ENCODE measurements around the gene SLIT2. TPM values are rescaled to one million over a fixed set of nuclear protein-coding genes. Genes with fewer than 3 reads are reported as not detected.

The SLIT2 gene, protein sequence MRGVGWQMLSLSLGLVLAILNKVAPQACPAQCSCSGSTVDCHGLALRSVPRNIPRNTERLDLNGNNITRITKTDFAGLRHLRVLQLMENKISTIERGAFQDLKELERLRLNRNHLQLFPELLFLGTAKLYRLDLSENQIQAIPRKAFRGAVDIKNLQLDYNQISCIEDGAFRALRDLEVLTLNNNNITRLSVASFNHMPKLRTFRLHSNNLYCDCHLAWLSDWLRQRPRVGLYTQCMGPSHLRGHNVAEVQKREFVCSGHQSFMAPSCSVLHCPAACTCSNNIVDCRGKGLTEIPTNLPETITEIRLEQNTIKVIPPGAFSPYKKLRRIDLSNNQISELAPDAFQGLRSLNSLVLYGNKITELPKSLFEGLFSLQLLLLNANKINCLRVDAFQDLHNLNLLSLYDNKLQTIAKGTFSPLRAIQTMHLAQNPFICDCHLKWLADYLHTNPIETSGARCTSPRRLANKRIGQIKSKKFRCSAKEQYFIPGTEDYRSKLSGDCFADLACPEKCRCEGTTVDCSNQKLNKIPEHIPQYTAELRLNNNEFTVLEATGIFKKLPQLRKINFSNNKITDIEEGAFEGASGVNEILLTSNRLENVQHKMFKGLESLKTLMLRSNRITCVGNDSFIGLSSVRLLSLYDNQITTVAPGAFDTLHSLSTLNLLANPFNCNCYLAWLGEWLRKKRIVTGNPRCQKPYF (N-terminal part only)
- total RNA-seq = not detected
- not detected for total RNA-seq (2013)

DNA sequence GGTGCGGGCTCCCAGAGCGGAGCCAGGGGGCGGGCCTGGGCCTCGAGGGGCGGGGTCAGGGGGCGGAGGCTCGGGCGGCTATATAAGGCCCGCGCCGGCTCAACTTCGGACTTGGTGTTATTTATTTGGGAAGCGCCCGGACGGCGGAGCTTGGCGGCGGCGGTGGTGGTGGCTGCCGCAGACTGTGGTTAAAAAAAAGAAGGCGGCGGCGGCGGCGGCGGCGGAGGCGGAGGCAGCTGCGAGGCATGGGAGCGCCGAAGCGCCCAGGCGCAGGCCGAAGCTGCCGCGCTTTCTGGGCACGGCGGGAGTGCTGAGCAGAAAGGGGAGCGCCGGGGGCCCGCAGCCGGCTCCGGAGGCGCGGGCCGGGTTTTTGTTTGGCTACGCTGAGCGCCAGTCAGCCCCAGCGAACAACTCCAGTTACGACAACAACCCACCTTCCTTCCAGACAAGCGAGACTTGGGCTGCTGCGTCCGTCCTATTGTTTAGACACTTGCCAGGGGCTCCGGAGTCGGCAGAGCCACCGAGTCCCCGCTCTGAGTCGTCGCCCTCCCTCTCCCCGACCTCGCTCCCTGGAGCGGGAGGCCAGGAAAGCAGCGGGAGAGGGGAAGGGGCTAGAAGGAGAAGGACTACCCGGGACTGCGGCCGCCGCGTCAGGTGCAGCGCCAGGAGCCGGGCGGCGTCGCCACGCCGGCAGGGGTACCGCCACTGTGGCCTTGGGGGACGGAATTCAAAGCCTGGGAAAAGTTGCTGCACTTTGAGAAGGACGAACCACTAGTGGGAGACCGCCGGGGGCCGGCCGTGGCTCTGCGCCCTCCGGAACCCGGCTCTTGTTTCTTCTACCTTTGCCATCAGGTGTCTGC, at the start of gene SLIT2:
TSS of gene SLIT2 (plus strand) at position 110 of the 860 bp plus-strand sequence. CDS start 1,911 bp downstream, outside the sequence.
- Histone ChIP-seq H3K9me3 (ENCODE audit: control insufficient read depth, insufficient read depth, low read length) (no peaks in the 10 kb centered on the region), H3K36me3 (ENCODE audit: control insufficient read depth, insufficient read depth, low read length) (no peaks in the 10 kb centered on the region), H3K27me3 (ENCODE audit: control insufficient read depth, insufficient read depth, low read length) (peaks cover 28% of the 10 kb centered on the region), H3K27ac (ENCODE audit: low read length) (no peak within 1 kb of the TSS), H3K4me1 (ENCODE audit: control insufficient read depth, insufficient read depth, low read length) (peaks cover 8% of the 10 kb centered on the region), H3K4me3 (ENCODE audit: low read length) (no peak within 1 kb of the TSS)
- H3K36me3 Mint-ChIP-seq = peaks cover 8% of the 10 kb centered on the region
- H3K9me3 Mint-ChIP-seq = peaks cover 2 to 6% of the 10 kb centered on the region in 2 donors
- intact Hi-C loops (cut with micrococcal nuclease) = no loop called here
- no peak within 1 kb of the TSS for H3K4me3 Mint-ChIP-seq
- WGBS (ENCODE audit: insufficient coverage) = 2% methylated on average over 76 of the region's 85 CpGs
- peaks cover 20 to 37% of the 10 kb centered on the region in 2 donors for H3K27me3 Mint-ChIP-seq (ENCODE audit: low read depth in 2 of 2)
- H3K27ac Mint-ChIP-seq = no peak within 1 kb of the TSS
- TF ChIP-seq CTCF (IDR thresholded peaks at IDR 0.05) = no peak
- H3K4me1 Mint-ChIP-seq = no peaks in the 10 kb centered on the region
- ATAC-seq = no peak
- no peak for DNase-seq

DNA sequence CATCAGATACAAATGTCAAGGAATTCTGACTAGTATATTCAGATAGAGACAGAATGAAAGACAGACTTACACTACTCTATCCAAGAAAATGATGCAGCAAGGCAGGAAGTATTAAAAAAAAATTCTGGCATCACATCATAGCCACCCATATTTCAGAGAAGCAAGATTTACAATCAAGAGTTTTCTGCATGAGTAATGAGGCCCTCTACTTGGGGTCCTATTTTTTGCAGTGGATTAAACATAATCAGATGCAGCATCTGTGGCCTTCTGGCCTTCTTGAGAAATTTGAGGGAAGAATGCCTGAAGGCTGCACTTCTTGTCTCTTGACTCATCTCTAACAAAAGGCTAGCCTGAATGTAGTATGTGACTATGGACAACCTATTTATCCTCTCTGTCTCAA, 48.2 kb upstream of the SLIT2 start:
- Histone ChIP-seq H3K27ac (ENCODE audit: low read length) (no peak overlapping the region), H3K4me1 (ENCODE audit: control insufficient read depth, insufficient read depth, low read length) (no peaks in the 10 kb centered on the region), H3K4me3 (ENCODE audit: low read length) (no peak overlapping the region), H3K27me3 (ENCODE audit: control insufficient read depth, insufficient read depth, low read length) (no peaks in the 10 kb centered on the region), H3K9me3 (ENCODE audit: control insufficient read depth, insufficient read depth, low read length) (no peaks in the 10 kb centered on the region), H3K36me3 (ENCODE audit: control insufficient read depth, insufficient read depth, low read length) (no peaks in the 10 kb centered on the region)
- no peak overlapping the region for H3K4me3 Mint-ChIP-seq
- intact Hi-C loops (cut with micrococcal nuclease) = no loop called here
- H3K27ac Mint-ChIP-seq = no peak overlapping the region
- peaks cover 6 to 7% of the 10 kb centered on the region in 2 donors for H3K9me3 Mint-ChIP-seq
- no peaks in the 10 kb centered on the region for H3K4me1 Mint-ChIP-seq
- TF ChIP-seq CTCF (IDR thresholded peaks at IDR 0.05) = no peak
- no peaks in the 10 kb centered on the region for H3K36me3 Mint-ChIP-seq
- no peak for ATAC-seq
- DNase-seq = no peak
- H3K27me3 Mint-ChIP-seq (ENCODE audit: low read depth in 2 of 2) = no peaks in the 10 kb centered on the region

GRCh38 chr4:20217521-20217920, 34.2 kb upstream of the SLIT2 start:
- no peaks in the 10 kb centered on the region for H3K4me1 ChIP-seq (ENCODE audit: control insufficient read depth, insufficient read depth, low read length)
- no peak overlapping the region for H3K27ac Mint-ChIP-seq

More at GRCh38 chr4:20217521-20217920, 34.2 kb upstream of the SLIT2 start:
- Histone ChIP-seq H3K4me3 (ENCODE audit: low read length) (no peak overlapping the region), H3K36me3 (ENCODE audit: control insufficient read depth, insufficient read depth, low read length) (no peaks in the 10 kb centered on the region), H3K27me3 (ENCODE audit: control insufficient read depth, insufficient read depth, low read length) (no peaks in the 10 kb centered on the region), H3K9me3 (ENCODE audit: control insufficient read depth, insufficient read depth, low read length) (no peaks in the 10 kb centered on the region), H3K27ac (ENCODE audit: low read length) (no peak overlapping the region)
- peaks cover 11 to 13% of the 10 kb centered on the region in 2 donors for H3K9me3 Mint-ChIP-seq
- intact Hi-C loops (cut with micrococcal nuclease) = no loop called here
- H3K27me3 Mint-ChIP-seq (ENCODE audit: low read depth in 2 of 2) = no peaks in the 10 kb centered on the region
- no peak for TF ChIP-seq CTCF (IDR thresholded peaks at IDR 0.05)
- H3K4me3 Mint-ChIP-seq = no peak overlapping the region
- 0% methylated on average over 1 of the region's 1 CpG for WGBS (ENCODE audit: insufficient coverage)
- no peak for DNase-seq
- ATAC-seq = no peak
- no peaks in the 10 kb centered on the region for H3K36me3 Mint-ChIP-seq
- H3K4me1 Mint-ChIP-seq = no peaks in the 10 kb centered on the region

Measured in natural killer cell (primary cell).